Psoas muscle (tissue), 8 donors: ENCODE measurements around the gene ELMO1. TPM values are rescaled to one million over a fixed set of nuclear protein-coding genes. Genes with fewer than 3 reads are reported as not detected.

Experiments used
- ATAC-seq, 4 donors: fragments of 200-7000 bp; cut with Tn5 transposase; one replicate each; pipeline ENCODE4 v1.9.1; 2020; ENCODE audit warnings: moderate library complexity in 3 of 4, mild to moderate bottlenecking in 2 of 4
- DNase-seq, 2 donors: peaks; one replicate each; pipeline ENCODE4 v3.0.0-alpha.2; 2020
- H3K27ac ChIP-seq: fragments of 200-600 bp; one replicate; pipeline ENCODE4 v1.8.0; 2022
- H3K27me3 ChIP-seq, 3 donors: fragments of 200-600 bp in 1 of 3; one replicate each; pipeline versions ENCODE4 v1.6.1 to v1.8.0; 2013 to 2022; ENCODE audit warnings: low read length in 2 of 3, mild to moderate bottlenecking in 2 of 3, moderate library complexity in 1 of 3; ENCODE audit not compliant: insufficient read depth in 3 of 3
- H3K36me3 ChIP-seq, 2 donors: fragments of 200-600 bp in 1 of 2; one replicate each; pipeline versions ENCODE4 v1.6.1 to v1.8.0; 2013 to 2022; ENCODE audit warnings: low read depth in 1 of 2, mild to moderate bottlenecking in 1 of 2, moderate library complexity in 1 of 2; ENCODE audit not compliant: insufficient read depth in 1 of 2
- H3K4me1 ChIP-seq: fragments of 200-600 bp; one replicate; pipeline ENCODE4 v1.8.0; 2022
- H3K4me3 ChIP-seq: fragments of 200-600 bp; one replicate; pipeline ENCODE4 v1.8.0; 2022; ENCODE audit warnings: mild to moderate bottlenecking
- H3K9me3 ChIP-seq: fragments of 200-600 bp; one replicate; pipeline ENCODE4 v1.8.0; 2022
- CTCF ChIP-seq: fragments of 200-600 bp; IDR thresholded peaks from one replicate; pipeline ENCODE4 v1.8.0; 2022; ENCODE audit warnings: antibody characterized with exemption
- WGBS, 3 donors: extraction: QIAGEN DNeasy Blood & Tissue Kit; methylation state at CpG; one replicate each; pipeline versions ENCODE4 v1.1.6 to v1.1.7; 2013; 5-methylcytosine and 5-hydroxymethylcytosine counted together
- intact Hi-C, 2 donors: fragments of 100-400 bp; cut with DNase I; formaldehyde crosslinking; loops; one replicate each; pipeline versions ENCODE4 v1.11.0 to v1.14.2; 2022
- polyA plus RNA-seq, 3 donors: library from polyadenylated mRNA; stranded (reverse); fragments of 200-250 nt; gene quantifications; one replicate each; pipeline ENCODE4 v1.2.3, GENCODE V29; 2013
- total RNA-seq, 4 donors: library from RNA; stranded (reverse); fragmentation: NEBNext Ultra II Directional in 2 of 4; extraction: Animal tissue kit (Norgen Biotek cat#: 25700) in 2 of 4; gene quantifications; one replicate each; pipeline versions ENCODE4 v1.2.1 to v1.2.4, GENCODE V29; 2021 to 2023
- donor health status: healthy with polysubstance abuse.
- donor health status: DM: no; HTN: no; CAD: no; lungs with moderate emphysema.
- donor health status: Bipolar disorder and iron deficiency.
- donor health status: healthy.
- donor health status: DM: yes; HTN: yes; CAD: no.
- donor health status: DM: no; HTN: no; CAD: no.
- donor health status: DM: no; HTN: no; CAD: no.
- donor health status: DM: yes; HTN: yes; CAD: no.

The ELMO1 gene
- total and polyA plus RNA-seq, 7 donors = 2.8 to 8.1 (median 6.9) TPM

GRCh38 chr7:36962367-36962766, 486.3 kb downstream of the ELMO1 start:
- Histone ChIP-seq H3K27me3 (no peaks in the 10 kb centered on the region), H3K27ac (no peak overlapping the region), H3K36me3 (no peaks in the 10 kb centered on the region), H3K4me3 (no peak overlapping the region), H3K9me3 (no peaks in the 10 kb centered on the region), H3K4me1 (no peaks in the 10 kb centered on the region)
- no peak for ATAC-seq
- 85 to 87% (median 87%) methylated on average over 3 of the region's 3 CpGs for WGBS, 3 donors
- no peak for DNase-seq
- no peak for TF ChIP-seq CTCF
- intact Hi-C loops = loop anchor here in 1 of 2 donors (10.0 kb wide), 1 partner anchor 872 kb away; no protein-coding TSS in a partner anchor

GRCh38 chr7:36961693-36962092, 487.0 kb downstream of the ELMO1 start:
- no peak for ATAC-seq
- intact Hi-C loops = loop anchor here in 1 of 2 donors (10.0 kb wide), 1 partner anchor 873 kb away; no protein-coding TSS in a partner anchor
- no peak for TF ChIP-seq CTCF

GRCh38 chr7:36961097-36961496, 487.6 kb downstream of the ELMO1 start:
- intact Hi-C loops = loop anchor here in 1 of 2 donors (10.0 kb wide), 1 partner anchor 874 kb away; no protein-coding TSS in a partner anchor
- no peaks in the 10 kb centered on the region for H3K27me3 ChIP-seq
- H3K4me3 ChIP-seq = no peak overlapping the region
- no peak overlapping the region for H3K27ac ChIP-seq
- no peak for TF ChIP-seq CTCF
- DNase-seq (no peak), ATAC-seq (no peak)
- H3K9me3 ChIP-seq = no peaks in the 10 kb centered on the region
- 67 to 96% (median 92%) methylated on average over 2 of the region's 2 CpGs for WGBS, 3 donors
- no peaks in the 10 kb centered on the region for H3K4me1 ChIP-seq
- H3K36me3 ChIP-seq = no peaks in the 10 kb centered on the region

More at GRCh38 chr7:36961693-36962092, 487.0 kb downstream of the ELMO1 start:
- H3K9me3 ChIP-seq = no peaks in the 10 kb centered on the region
- H3K36me3 ChIP-seq = no peaks in the 10 kb centered on the region
- DNase-seq = no peak
- H3K4me1 ChIP-seq = no peaks in the 10 kb centered on the region
- H3K27me3 ChIP-seq = no peaks in the 10 kb centered on the region
- H3K27ac ChIP-seq = no peak overlapping the region
- H3K4me3 ChIP-seq = no peak overlapping the region

GRCh38 chr7:36960105-36960504, 488.6 kb downstream of the ELMO1 start:
- intact Hi-C loops = loop anchor here in 1 of 2 donors (10.0 kb wide), 1 partner anchor 875 kb away; no protein-coding TSS in a partner anchor
- 97 to 100% (median 100%) methylated on average over 1 of the region's 1 CpG for WGBS, 3 donors
- Histone ChIP-seq H3K9me3 (no peaks in the 10 kb centered on the region), H3K4me1 (no peaks in the 10 kb centered on the region), H3K4me3 (no peak overlapping the region), H3K36me3 (no peaks in the 10 kb centered on the region), H3K27ac (no peak overlapping the region), H3K27me3 (no peaks in the 10 kb centered on the region)
- TF ChIP-seq CTCF = no peak
- no peak for DNase-seq
- ATAC-seq = no peak

GRCh38 chr7:36958111-36958733, 490.4 kb downstream of the ELMO1 start:
- no peaks in the 10 kb centered on the region for H3K4me1 ChIP-seq
- intact Hi-C loops = no loop called here
- no peak overlapping the region for H3K4me3 ChIP-seq
- no peak for ATAC-seq
- H3K27ac ChIP-seq = no peak overlapping the region
- TF ChIP-seq CTCF = no peak
- H3K27me3 ChIP-seq = no peaks in the 10 kb centered on the region
- no peak for DNase-seq
- WGBS, 3 donors = 67 to 77% (median 73%) methylated on average over 4 of the region's 4 CpGs
- no peaks in the 10 kb centered on the region for H3K9me3 ChIP-seq
- H3K36me3 ChIP-seq = no peaks in the 10 kb centered on the region
